ENCODE data around the gene LRRC8D. TPM values are rescaled to one million over a fixed set of nuclear protein-coding genes. Genes with fewer than 3 reads are reported as not detected.

The LRRC8D gene
- total and polyA plus RNA-seq, 2 of the 4 experiments (the other 2 are of a cell fraction), result 34.1 to 35.3 TPM

- Histone ChIP-seq H4K20me1 (ENCODE audit: insufficient read depth, low read length) (no peaks in the 10 kb centered on the region), H4K5ac (ENCODE audit: low read depth, low read length) (peak overlapping the region; percentile 9; the same call in 1 of the 2 replicates), H3K4me3 (ENCODE audit: insufficient read depth, low read depth, low read length) (no peak overlapping the region), H3K4ac (ENCODE audit: low read depth, low read length) (peak overlapping the region; percentile 46), H2BK5ac (ENCODE audit: low read depth, low read length, poor library complexity, severe bottlenecking) (peak overlapping the region; percentile 34), H3K14ac (replicated peaks; ENCODE audit: low read depth, low read length) (peak overlapping the region; percentile 78; the same call in 1 of the 2 replicates), H3K23ac (ENCODE audit: low read depth, low read length) (no peak overlapping the region), H3K4me1 (ENCODE audit: control insufficient read depth, insufficient read depth, low read length) (peaks cover 14% of the 10 kb centered on the region), H3K9me3 (ENCODE audit: control insufficient read depth, insufficient read depth, low read length) (no peaks in the 10 kb centered on the region), H3K27ac (ENCODE audit: insufficient read depth, low read length) (no peak overlapping the region), H4K91ac (ENCODE audit: insufficient read depth, low read depth, low read length) (peak overlapping the region; percentile 73), H2BK15ac (ENCODE audit: low read depth, low read length) (peak overlapping the region; percentile 90; the same call in 2 of the 3 replicates), H3K9me1 (ENCODE audit: insufficient read depth, low read length) (peaks cover 4% of the 10 kb centered on the region; the same call in 1 of the 2 replicates), H3K79me1 (ENCODE audit: low read depth in 1 of 2, low read length in 2 of 2) (no peaks in the 10 kb centered on the region), H2AK5ac (ENCODE audit: low read depth, low read length) (peak overlapping the region; percentile 63; the same call in 1 of the 2 replicates), H4K8ac (ENCODE audit: low read depth in 2 of 2, low read length in 2 of 2) (peak overlapping the region in 1 of 2 experiments; percentile 44; a peak in 3 of 4 replicates), H2AFZ (replicated peaks; ENCODE audit: low read length, poor library complexity) (peak overlapping the region; percentile 61), H2BK120ac (ENCODE audit: low read depth, low read length) (peak overlapping the region; percentile 74), H3K27me3 (ENCODE audit: control insufficient read depth, insufficient read depth, low read length) (no peaks in the 10 kb centered on the region), H3K18ac (ENCODE audit: low read depth, low read length) (peak overlapping the region; percentile 11; the same call in 1 of the 2 replicates), H3K9ac (ENCODE audit: low read depth, low read length) (no peak overlapping the region), H3K56ac (ENCODE audit: extremely low read depth, insufficient read depth, low read length) (no peak overlapping the region), H3K36me3 (ENCODE audit: control insufficient read depth, insufficient read depth, low read length) (no peaks in the 10 kb centered on the region), H2BK20ac (ENCODE audit: low read depth, low read length) (peak overlapping the region; percentile 17), H3K4me2 (ENCODE audit: low read depth, low read length) (no peak overlapping the region), H2AK9ac (replicated peaks; ENCODE audit: low read depth, low read length, poor library complexity) (no peak overlapping the region)
- in situ Hi-C loops (cut with MboI; ENCODE audit: low sequenced_read_pairs), result no loop called here
- DNase-seq (no peak), ATAC-seq (ENCODE audit: low read depth) (no peak)
- dilution Hi-C loops (cut with HindIII; ENCODE audit: low sequenced_read_pairs, unreplicated experiment), result no loop called here
- intact Hi-C loops (cut with micrococcal nuclease), result loop anchor here (5.0 kb wide), 1 partner anchor 47 kb away; no protein-coding TSS in a partner anchor
- CTCF ChIA-PET, result interaction anchor here (0.5 kb wide), 1 partner anchor 970 kb away, joined by 4 read pairs; no protein-coding TSS in a partner anchor
- no TSS peak for BruUV-seq (replicated peaks)
- no CpG with 5 or more reads among the region's 1 CpG for WGBS, 2 experiments (ENCODE audit: extremely low coverage in 2 of 2, insufficient read length in 1 of 2)
- TF ChIP-seq SMC3 (IDR thresholded peaks at IDR 0.05; ENCODE audit: low read depth, low read length) (no peak), RAD21 (IDR thresholded peaks at IDR 0.05; ENCODE audit: low read length) (no peak), RFX5 (IDR thresholded peaks at IDR 0.05; ENCODE audit: low read depth, low read length) (no peak), CHD1 (IDR thresholded peaks at IDR 0.05; ENCODE audit: low read depth, low read length) (no peak), BHLHE40 (IDR thresholded peaks at IDR 0.05; ENCODE audit: low read depth, low read length) (no peak), ELK1 (IDR thresholded peaks at IDR 0.05; ENCODE audit: borderline replicate concordance, low read depth, low read length) (no peak), CEBPB (IDR thresholded peaks at IDR 0.05; ENCODE audit: low read depth, low read length) (no peak), FOS (IDR thresholded peaks at IDR 0.05; ENCODE audit: low read depth, low read length) (no peak), POLR2A (IDR thresholded peaks at IDR 0.05; ENCODE audit: low read depth, low read length) (no peak), MAFK (IDR thresholded peaks at IDR 0.05; ENCODE audit: low read depth, low read length) (no peak), NFE2L2 (IDR thresholded peaks at IDR 0.05; ENCODE audit: low read depth, low read length) (no peak), MXI1 (IDR thresholded peaks at IDR 0.05; ENCODE audit: borderline replicate concordance, low read depth, low read length) (no peak), RCOR1 (IDR thresholded peaks at IDR 0.05; ENCODE audit: insufficient replicate concordance, low read length) (no peak)
- TF ChIP-seq, protein P1, sequence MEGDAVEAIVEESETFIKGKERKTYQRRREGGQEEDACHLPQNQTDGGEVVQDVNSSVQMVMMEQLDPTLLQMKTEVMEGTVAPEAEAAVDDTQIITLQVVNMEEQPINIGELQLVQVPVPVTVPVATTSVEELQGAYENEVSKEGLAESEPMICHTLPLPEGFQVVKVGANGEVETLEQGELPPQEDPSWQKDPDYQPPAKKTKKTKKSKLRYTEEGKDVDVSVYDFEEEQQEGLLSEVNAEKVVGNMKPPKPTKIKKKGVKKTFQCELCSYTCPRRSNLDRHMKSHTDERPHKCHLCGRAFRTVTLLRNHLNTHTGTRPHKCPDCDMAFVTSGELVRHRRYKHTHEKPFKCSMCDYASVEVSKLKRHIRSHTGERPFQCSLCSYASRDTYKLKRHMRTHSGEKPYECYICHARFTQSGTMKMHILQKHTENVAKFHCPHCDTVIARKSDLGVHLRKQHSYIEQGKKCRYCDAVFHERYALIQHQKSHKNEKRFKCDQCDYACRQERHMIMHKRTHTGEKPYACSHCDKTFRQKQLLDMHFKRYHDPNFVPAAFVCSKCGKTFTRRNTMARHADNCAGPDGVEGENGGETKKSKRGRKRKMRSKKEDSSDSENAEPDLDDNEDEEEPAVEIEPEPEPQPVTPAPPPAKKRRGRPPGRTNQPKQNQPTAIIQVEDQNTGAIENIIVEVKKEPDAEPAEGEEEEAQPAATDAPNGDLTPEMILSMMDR (conservative IDR thresholded peaks at IDR 0.05; ENCODE audit: low read depth, low read length), result no peak
- TF ChIP-seq, protein P2, sequence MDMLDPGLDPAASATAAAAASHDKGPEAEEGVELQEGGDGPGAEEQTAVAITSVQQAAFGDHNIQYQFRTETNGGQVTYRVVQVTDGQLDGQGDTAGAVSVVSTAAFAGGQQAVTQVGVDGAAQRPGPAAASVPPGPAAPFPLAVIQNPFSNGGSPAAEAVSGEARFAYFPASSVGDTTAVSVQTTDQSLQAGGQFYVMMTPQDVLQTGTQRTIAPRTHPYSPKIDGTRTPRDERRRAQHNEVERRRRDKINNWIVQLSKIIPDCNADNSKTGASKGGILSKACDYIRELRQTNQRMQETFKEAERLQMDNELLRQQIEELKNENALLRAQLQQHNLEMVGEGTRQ (IDR thresholded peaks at IDR 0.05; ENCODE audit: low read depth, low read length), result no peak
- POLR2A ChIA-PET (ENCODE audit: unreplicated experiment), result no interaction called here
Observed at GRCh38 chr1:89954401-89954800, 133.6 kb downstream of the LRRC8D start.
